C4-2B (cell line): ENCODE results near the gene PLAC9.

Source experiments
- H3K27ac ChIP-seq: fragments of 450-650 bp; 2 replicates; pipeline ENCODE4 v1.5.1; 2017
- CTCF ChIP-seq: fragments of 450-650 bp; conservative IDR thresholded peaks from 2 replicates; pipeline ENCODE4 v1.5.1; 2017; ENCODE audit warnings: mild to moderate bottlenecking
- ZFX ChIP-seq: fragments of 450-650 bp; IDR thresholded peaks from 2 replicates; pipeline ENCODE4 v1.6.1; 2017

PLAC9 gene

DNA sequence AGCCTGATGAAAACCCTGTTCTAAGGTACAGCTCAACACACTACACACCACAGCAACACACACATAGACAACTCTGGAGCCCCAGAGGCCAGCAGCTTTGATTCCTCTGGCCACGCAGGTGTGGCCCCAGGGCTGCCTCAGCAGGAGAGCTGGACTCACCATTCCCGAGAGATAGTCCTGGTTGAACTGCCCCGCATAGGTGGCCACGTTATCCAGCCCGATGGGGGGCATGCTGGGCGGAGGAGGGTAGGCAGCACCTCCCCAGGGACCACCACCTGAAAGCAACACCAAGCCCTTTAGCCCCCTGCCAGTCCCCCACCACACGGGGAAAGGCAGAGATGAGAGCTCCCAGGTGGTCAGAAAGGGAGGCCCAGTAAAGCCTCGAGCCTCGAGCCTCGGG lies 38.1 kb downstream of the PLAC9 start:
- H3K27ac ChIP-seq, result peak overlapping the region; percentile 85
- TF ChIP-seq CTCF (no peak), ZFX (no peak)

GRCh38 chr10:80171248-80171660 lies 38.7 kb downstream of the PLAC9 start:
- peak overlapping the region; percentile 85 for H3K27ac ChIP-seq
- TF ChIP-seq ZFX (no peak), CTCF (no peak)

DNA sequence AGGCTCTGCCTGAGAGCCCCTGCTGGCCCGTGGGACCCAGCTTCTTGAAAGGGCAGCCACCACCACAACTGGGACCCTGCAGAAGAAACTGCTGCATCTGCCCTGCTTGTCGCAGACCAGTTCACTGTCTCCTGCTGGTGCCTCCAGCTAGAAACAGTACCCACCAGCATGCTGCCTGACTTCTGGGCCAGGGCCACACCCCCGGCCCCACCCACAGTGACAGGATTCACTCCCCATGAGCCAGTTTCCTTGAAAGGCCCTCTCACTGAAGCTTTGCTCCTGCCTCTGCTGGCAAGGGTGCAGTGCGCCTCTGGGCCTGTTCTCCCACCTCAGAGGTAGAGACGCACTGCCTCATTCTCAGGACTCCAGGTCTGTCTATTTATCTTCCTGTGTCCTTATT lies 40.4 kb downstream of the PLAC9 start:
- peak overlapping the region; percentile 85 for H3K27ac ChIP-seq
- no peak for TF ChIP-seq ZFX
- no peak for TF ChIP-seq CTCF

GRCh38 chr10:80173466-80173865 lies 40.9 kb downstream of the PLAC9 start:
- TF ChIP-seq ZFX (no peak), CTCF (no peak)

GRCh38 chr10:80174641-80175395 lies 42.3 kb downstream of the PLAC9 start:
- H3K27ac ChIP-seq, result no peak overlapping the region
- TF ChIP-seq ZFX, result no peak
- TF ChIP-seq CTCF, result no peak

More at GRCh38 chr10:80173466-80173865, 40.9 kb downstream of the PLAC9 start:
- H3K27ac ChIP-seq, result peak overlapping the region; percentile 85

- no peak for TF ChIP-seq ZFX
- TF ChIP-seq CTCF, result no peak
- no peak overlapping the region for H3K27ac ChIP-seq
These were observed 44.0 kb downstream of the PLAC9 start for GRCh38 chr10:80176526-80176925.

- TF ChIP-seq CTCF, result no peak
- no peak for TF ChIP-seq ZFX
- no peak overlapping the region for H3K27ac ChIP-seq
These were observed 45.5 kb downstream of the PLAC9 start for GRCh38 chr10:80177781-80178636.
